A549 (cell line): ENCODE measurements around the gene NOXO1. TPM values are rescaled to one million over a fixed set of nuclear protein-coding genes. Genes with fewer than 3 reads are reported as not detected.

ENCODE experiments used
- ATAC-seq, 2 experiments: fragments of 200-7000 bp in 1 of 2; fragments of >200 bp in 1 of 2; cut with Nextera tagmentation in 1 of 2; cut with Tn5 transposase in 1 of 2; 3 replicates each; pipeline versions ENCODE4 v1.8.0 to v1.9.1; 2018 to 2020; ENCODE audit warnings: mild to moderate bottlenecking in 1 of 2, moderate library complexity in 1 of 2
- CTCF ChIA-PET: fragments of 300-600 bp; sonication (Branson Sonifier 250); formaldehyde crosslinking; extraction: SDS; loops from one replicate; lab custom pipeline; 2021; ENCODE audit warnings: antibody characterized with exemption, inconsistent platforms; lab: Yijun Ruan, JAX
- POLR2A ChIA-PET: fragments of 350-600 bp; formaldehyde crosslinking; extraction: SDS; loops from one replicate; lab custom pipeline; 2021; ENCODE audit warnings: antibody characterized with exemption, inconsistent platforms; lab: Yijun Ruan, JAX
- DNase-seq, 2 experiments: peaks; one replicate each; pipeline versions ENCODE4 v3.0.0 to v3.0.0-alpha.2; 2011 to 2016; ENCODE audit warnings: low read depth in 1 of 2, low spot score in 1 of 2
- FAIRE-seq: peaks from 2 replicates; lab custom pipeline; 2011; peaks lifted over from hg19 to GRCh38; lab: Jason Lieb, UNC
- H3K27ac ChIP-seq, 2 experiments: fragments of >200 bp; sonication (Bioruptor Twin); formaldehyde crosslinking; 3 replicates each; pipeline ENCODE4 v1.5.1; 2016 to 2017
- H3K4me1 ChIP-seq: fragments of >200 bp; sonication (Bioruptor Twin); formaldehyde crosslinking; 3 replicates; pipeline ENCODE4 v1.6.1; 2016
- H3K4me2 ChIP-seq: fragments of >200 bp; sonication (Bioruptor Twin); formaldehyde crosslinking; 3 replicates; pipeline ENCODE4 v1.6.1; 2016
- H3K4me3 ChIP-seq: fragments of >200 bp; sonication (Bioruptor Twin); formaldehyde crosslinking; 3 replicates; pipeline ENCODE4 v1.5.1; 2016
- H3K9me3 ChIP-seq: fragments of >200 bp; sonication (Bioruptor Twin); formaldehyde crosslinking; 3 replicates; pipeline ENCODE4 v1.6.1; 2016
- CBX8 ChIP-seq: fragments of 200-600 bp; sonication (generic); IDR thresholded peaks from 2 replicates; pipeline ENCODE4 v1.6.1; 2016
- CHD4 ChIP-seq: fragments of 200-600 bp; sonication (generic); IDR thresholded peaks from 2 replicates; pipeline ENCODE4 v1.6.1; 2016; ENCODE audit warnings: antibody characterized with exemption, mild to moderate bottlenecking, borderline replicate concordance
- CTCF ChIP-seq: fragments of >200 bp; sonication (Bioruptor Twin); formaldehyde crosslinking; IDR thresholded peaks from 3 replicates; pipeline ENCODE4 v1.5.1; 2016
- E2F6 ChIP-seq: IDR thresholded peaks from 2 replicates; pipeline ENCODE4 v1.6.1; 2012; ENCODE audit warnings: low read depth, borderline replicate concordance
- FOXS1 ChIP-seq: fragments of 250-450 bp; sonication (Bioruptor Pico); IDR thresholded peaks from 2 replicates; pipeline ENCODE4 v1.5.0; 2020; ENCODE audit warnings: mild to moderate bottlenecking, moderate library complexity
- HDAC2 ChIP-seq: fragments of 200-600 bp; sonication (generic); IDR thresholded peaks from 2 replicates; pipeline ENCODE4 v1.6.1; 2016
- HES2 ChIP-seq: fragments of >200 bp; sonication (Bioruptor Twin); formaldehyde crosslinking; IDR thresholded peaks from 2 replicates; pipeline ENCODE4 v1.6.1; 2016
- HOXB5 ChIP-seq: fragments of 250-450 bp; sonication (Bioruptor Pico); IDR thresholded peaks from 2 replicates; pipeline ENCODE4 v1.5.0; 2020; ENCODE audit warnings: mild to moderate bottlenecking, moderate library complexity
- JUN ChIP-seq, 2 experiments: fragments of >200 bp; sonication (Bioruptor Twin); formaldehyde crosslinking; IDR thresholded peaks; 2 replicates in 1 of 2; 3 replicates in 1 of 2; pipeline ENCODE4 v1.6.1; 2016 to 2017
- JUNB ChIP-seq: fragments of >200 bp; sonication (Bioruptor Twin); formaldehyde crosslinking; IDR thresholded peaks from 2 replicates; pipeline ENCODE4 v1.6.1; 2016
- KDM5A ChIP-seq: fragments of 200-600 bp; sonication (generic); IDR thresholded peaks from 2 replicates; pipeline ENCODE4 v1.6.1; 2016; ENCODE audit warnings: antibody characterized with exemption, mild to moderate bottlenecking
- MAFK ChIP-seq: fragments of 450-650 bp; IDR thresholded peaks from 2 replicates; pipeline ENCODE4 v1.6.1; 2014; ENCODE audit not compliant: partially characterized antibody
- NFE2L2 ChIP-seq: fragments of 150-350 bp; conservative IDR thresholded peaks from 2 replicates; pipeline ENCODE4 v1.6.1; 2014; ENCODE audit warnings: low read length
- NR3C1 ChIP-seq: fragments of >200 bp; sonication (Bioruptor Twin); formaldehyde crosslinking; IDR thresholded peaks from 3 replicates; pipeline ENCODE4 v1.6.1; 2017
- RARB ChIP-seq: fragments of 250-450 bp; sonication (Bioruptor Pico); IDR thresholded peaks from 2 replicates; pipeline ENCODE4 v1.8.0; 2021; ENCODE audit warnings: mild to moderate bottlenecking, moderate library complexity
- RFX5 ChIP-seq: fragments of 450-650 bp; IDR thresholded peaks from 2 replicates; pipeline ENCODE4 v1.7.1; 2014; ENCODE audit warnings: antibody characterized with exemption, mild to moderate bottlenecking, moderate library complexity
- RNF2 ChIP-seq: fragments of 200-600 bp; sonication (generic); IDR thresholded peaks from 2 replicates; pipeline ENCODE4 v1.6.1; 2016; ENCODE audit warnings: low read depth, mild to moderate bottlenecking, antibody characterized with exemption, moderate library complexity, borderline replicate concordance
- ZC3H11A ChIP-seq: fragments of 450-650 bp; IDR thresholded peaks from 2 replicates; pipeline ENCODE4 v1.6.1; 2014; ENCODE audit warnings: antibody characterized with exemption, mild to moderate bottlenecking
- ZFP36 ChIP-seq: fragments of 450-650 bp; IDR thresholded peaks from 2 replicates; pipeline ENCODE4 v1.6.1; 2014; ENCODE audit warnings: borderline replicate concordance; ENCODE audit not compliant: partially characterized antibody
- ZNF302 ChIP-seq: fragments of 250-450 bp; sonication (Bioruptor Pico); IDR thresholded peaks from 2 replicates; pipeline ENCODE4 v1.9.0; 2021; ENCODE audit warnings: inconsistent platforms, mild to moderate bottlenecking, moderate library complexity
- ZSCAN20 ChIP-seq: fragments of 250-450 bp; sonication (Bioruptor Pico); IDR thresholded peaks from 2 replicates; pipeline ENCODE4 v1.8.0; 2022; ENCODE audit warnings: mild to moderate bottlenecking, moderate library complexity
- WGBS: methylation state at CpG from one replicate; pipeline ENCODE4 v1.1.6; 2017; ENCODE audit errors: missing lambda C conversion rate; 5-methylcytosine and 5-hydroxymethylcytosine counted together
- polyA plus RNA-seq, 4 experiments: library from polyadenylated mRNA; depleted of rRNA in 3 of 4; stranded (reverse); fragments of >200 nt; fragmentation: RNase III in 1 of 4; extraction: RNeasy Plus Mini Kit Qiagen cat#74134 plus additional on column Dnase treatment in 1 of 4; gene quantifications; 2 replicates in 3 of 4; 3 replicates in 1 of 4; pipeline ENCODE4 v1.2.3, GENCODE V29; 2011 to 2017

The NOXO1 gene
- polyA plus RNA-seq, 2 of the 4 experiments (the other 2 are of a cell fraction), result 0.32 TPM; not detected in 1

- Histone ChIP-seq H3K9me3 (no peaks in the 10 kb centered on the region), H3K4me3 (no peak overlapping the region; the same call in 2 of the 3 replicates), H3K27ac (no peak overlapping the region), H3K4me2 (peak overlapping the region; percentile 94), H3K4me1 (peaks cover 17% of the 10 kb centered on the region)
- CTCF ChIA-PET, result interaction anchor here (1.4 to 1.7 kb wide), 2 partner anchors 30 to 109 kb away, joined by 3 to 8 read pairs; no protein-coding TSS in a partner anchor
- POLR2A ChIA-PET, result interaction anchor here (5.1 kb wide), 1 partner anchor 9 kb away, joined by 17 read pairs; the partner anchor contains the start of gene RPS2
- no peak for TF ChIP-seq ZC3H11A
- TF ChIP-seq CTCF, result no peak
- TF ChIP-seq ZFP36, result no peak
- no peak for TF ChIP-seq CBX8
- TF ChIP-seq NR3C1, result no peak
- ATAC-seq, result no peak
- WGBS, result 86% methylated on average over 15 of the region's 16 CpGs
- no peak for DNase-seq
- no peak for FAIRE-seq
Observed at GRCh38 chr16:1973461-1974156, 7.7 kb downstream of the NOXO1 start.

- POLR2A ChIA-PET, result interaction anchor here (1.3 to 1.6 kb wide), 2 partner anchors 9 to 12 kb away, joined by 8 to 13 read pairs; partner anchors contain the start of gene NOXO1
- TF ChIP-seq ZSCAN20 (CRISPR knock-in tag) (no peak), RARB (CRISPR knock-in tag) (no peak), ZNF302 (CRISPR knock-in tag) (no peak), HOXB5 (CRISPR knock-in tag) (no peak), JUNB (no peak), CBX8 (no peak), RFX5 (no peak), KDM5A (no peak), CHD4 (no peak), CTCF (no peak), NFE2L2 (no peak), FOXS1 (CRISPR knock-in tag) (no peak), HES2 (no peak), RNF2 (no peak), E2F6 (no peak), JUN (IDR thresholded peaks at IDR 0.05) (no peak), HDAC2 (no peak), MAFK (no peak)
- TF ChIP-seq, all 56 proteins: peak for 0
- H3K4me1 ChIP-seq, result peaks cover 17% of the 10 kb centered on the region
- WGBS, result 1% methylated on average over 18 of the region's 22 CpGs
- DNase-seq (no peak), FAIRE-seq (no peak), ATAC-seq (peak; percentile 37 to 68; a peak in 3 of 6 replicates)
- H3K27ac ChIP-seq, result peak overlapping the region; percentile 98 to 99
- no peaks in the 10 kb centered on the region for H3K9me3 ChIP-seq
- H3K4me3 ChIP-seq, result peak overlapping the region; percentile 65
- CTCF ChIA-PET, result interaction anchor here (0.8 to 1.7 kb wide), 2 partner anchors 9 to 31 kb away, joined by 3 to 8 read pairs; partner anchors contain the start of gene NOXO1
- peak overlapping the region; percentile 94 for H3K4me2 ChIP-seq
Observed at GRCh38 chr16:1972490-1972877, 8.8 kb downstream of the NOXO1 start.
